Activated CD4-positive, CD25-positive, alpha-beta regulatory T cell treated with anti-CD3 and anti-CD28 coated beads, Interleukin-2, amount 50 U/mL, for 24 hours (primary cell): ENCODE results near the gene GFOD2.

ENCODE experiments used
- ATAC-seq, 2 donors: fragments of 150-1000 bp; cut with Tn5 transposase; one replicate each; pipeline ENCODE4 v1.10.0; 2021; ENCODE audit warnings: mild to moderate bottlenecking in 1 of 2, moderate library complexity in 1 of 2

GFOD2 gene

DNA sequence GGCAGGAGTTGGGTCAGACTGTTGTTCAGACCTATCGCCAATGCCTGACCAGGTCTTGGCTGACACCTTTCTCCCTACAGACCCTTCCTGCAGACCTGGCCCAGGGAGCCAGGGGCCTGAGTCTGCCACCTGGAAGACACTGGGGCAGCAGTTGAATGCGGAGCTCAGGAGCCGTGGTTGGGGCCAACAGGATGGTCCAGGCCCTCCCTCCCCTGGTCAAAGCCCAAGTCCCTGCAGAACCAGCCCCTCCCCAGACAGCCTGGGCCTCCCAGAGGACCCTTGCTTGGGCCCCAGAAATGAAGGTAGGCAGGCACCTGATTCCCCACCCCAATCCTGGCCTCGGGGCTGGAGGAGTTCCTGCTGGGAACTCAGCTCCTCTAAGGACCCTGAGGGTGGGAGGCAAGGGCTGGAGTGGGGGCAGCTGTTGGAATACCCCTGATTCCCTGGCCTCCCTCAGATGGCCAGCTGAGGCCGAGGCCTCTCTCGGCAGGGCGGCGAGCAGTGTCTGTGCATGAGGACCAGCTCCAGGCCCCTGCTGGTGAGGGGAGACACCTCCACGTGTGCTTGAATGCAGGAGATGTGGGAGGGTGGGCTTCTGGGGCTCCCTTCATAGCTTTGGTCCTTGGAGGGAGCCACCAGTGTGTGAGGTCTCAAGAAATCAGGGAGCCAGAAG, 62.6 kb downstream of the GFOD2 start:
- no peak for ATAC-seq

GRCh38 chr16:67655363-67655762, 63.8 kb downstream of the GFOD2 start:
- no peak for ATAC-seq

GRCh38 chr16:67654403-67654911, 64.7 kb downstream of the GFOD2 start:
- ATAC-seq = no peak

GRCh38 chr16:67653789-67654402, 65.2 kb downstream of the GFOD2 start:
- ATAC-seq = no peak

- no peak for ATAC-seq
Observed at GRCh38 chr16:67653128-67653788, 65.9 kb downstream of the GFOD2 start.

GRCh38 chr16:67652578-67653127, 66.5 kb downstream of the GFOD2 start:
- ATAC-seq = no peak

- no peak for ATAC-seq
Observed at GRCh38 chr16:67651847-67652246, 67.3 kb downstream of the GFOD2 start.

GRCh38 chr16:67651039-67651438, 68.1 kb downstream of the GFOD2 start:
- ATAC-seq = no peak

GRCh38 chr16:67650023-67650422, 69.1 kb downstream of the GFOD2 start:
- no peak for ATAC-seq

DNA sequence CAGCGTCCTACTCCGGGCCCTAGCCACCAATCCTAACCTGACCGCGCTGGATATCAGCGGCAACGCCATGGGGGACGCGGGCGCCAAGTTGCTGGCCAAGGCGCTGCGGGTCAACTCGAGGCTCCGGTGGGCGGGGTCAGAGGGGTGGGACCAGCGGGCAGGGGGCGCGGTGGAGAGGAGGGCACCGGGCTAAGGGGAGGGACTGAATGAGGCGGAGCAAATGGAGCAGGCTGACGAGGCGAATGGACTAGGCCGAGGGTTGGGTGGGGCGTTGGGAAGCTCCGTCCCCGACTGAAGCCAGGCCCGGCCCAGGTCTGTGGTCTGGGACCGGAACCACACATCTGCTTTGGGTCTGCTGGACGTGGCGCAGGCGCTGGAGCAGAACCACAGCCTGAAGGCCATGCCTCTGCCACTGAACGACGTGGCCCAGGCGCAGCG, 69.6 kb downstream of the GFOD2 start:
- ATAC-seq = no peak

DNA sequence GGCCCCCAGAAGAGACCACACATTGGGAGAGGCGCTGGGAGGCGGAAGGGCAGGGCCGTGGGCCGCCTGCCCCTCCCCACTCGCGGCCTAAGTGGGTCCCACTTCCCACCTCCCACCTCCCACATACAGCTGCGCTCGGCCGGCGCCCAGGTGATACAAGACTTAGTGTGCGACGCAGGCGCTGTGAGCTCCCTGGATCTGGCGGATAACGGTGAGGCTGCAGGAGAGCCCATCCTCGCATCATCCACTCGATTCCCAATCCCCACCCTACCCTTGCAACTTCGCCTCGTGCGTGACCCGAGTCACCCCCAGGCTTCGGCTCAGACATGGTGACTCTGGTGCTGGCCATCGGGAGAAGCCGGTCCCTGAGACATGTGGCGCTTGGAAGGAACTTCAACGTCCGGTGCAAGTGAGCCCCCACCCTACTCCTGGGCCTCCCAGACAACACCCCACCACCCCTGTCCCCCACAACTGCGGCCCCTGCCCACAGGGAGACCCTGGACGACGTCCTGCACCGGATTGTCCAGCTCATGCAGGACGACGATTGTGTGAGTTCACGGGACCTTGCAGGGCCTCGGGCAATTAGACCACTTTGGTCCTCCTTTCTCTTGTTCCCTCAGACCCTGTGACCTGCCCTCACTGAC, 70.2 kb downstream of the GFOD2 start:
- no peak for ATAC-seq

DNA sequence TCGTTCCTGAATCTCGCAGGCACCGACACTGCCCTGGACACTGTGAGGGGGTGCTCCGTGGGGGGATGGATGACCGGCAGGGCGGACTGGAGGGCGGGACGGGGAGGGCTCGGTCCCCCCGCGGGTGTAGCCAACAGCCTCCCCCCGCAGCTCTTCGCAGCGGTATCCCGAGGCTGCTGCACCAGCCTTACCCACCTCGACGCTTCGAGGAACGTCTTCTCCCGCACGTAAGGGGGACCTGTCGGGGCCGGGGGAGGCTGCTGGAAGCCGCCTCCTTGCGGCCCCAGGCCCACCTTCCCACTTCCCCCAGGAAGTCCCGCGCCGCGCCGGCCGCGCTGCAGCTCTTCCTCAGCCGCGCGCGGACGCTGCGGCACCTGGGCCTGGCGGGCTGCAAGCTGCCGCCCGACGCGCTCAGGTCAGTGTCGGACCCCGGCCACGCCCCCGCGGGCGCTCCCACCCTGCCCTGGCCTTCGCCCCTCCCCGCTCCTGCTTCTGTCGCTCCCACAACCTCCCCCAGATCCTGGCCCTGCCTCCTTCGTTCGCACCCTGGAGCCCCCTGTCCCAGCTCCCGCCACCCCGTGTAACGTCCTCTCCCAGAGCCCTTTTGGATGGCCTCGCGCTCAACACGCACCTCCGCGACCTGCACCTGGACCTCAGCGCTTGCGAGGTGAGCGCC, 70.9 kb downstream of the GFOD2 start:
- no peak for ATAC-seq

DNA sequence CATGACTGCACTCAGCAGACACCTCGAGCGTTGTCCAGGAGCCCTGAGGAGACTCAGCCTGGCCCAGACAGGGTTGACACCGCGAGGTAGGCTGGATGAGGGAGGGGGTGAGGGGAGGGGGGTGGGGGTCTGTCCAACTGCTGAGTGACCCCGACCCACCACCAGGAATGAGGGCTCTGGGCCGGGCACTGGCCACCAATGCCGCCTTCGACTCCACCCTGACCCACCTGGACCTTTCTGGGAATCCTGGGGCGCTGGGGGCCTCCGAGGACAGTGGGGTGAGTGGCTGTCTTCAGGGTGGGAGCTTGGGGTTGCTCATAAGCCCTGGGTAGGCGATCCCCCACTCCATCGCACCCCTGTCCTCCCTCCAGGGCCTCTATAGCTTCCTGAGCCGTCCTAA, 71.4 kb downstream of the GFOD2 start:
- ATAC-seq = no peak

DNA sequence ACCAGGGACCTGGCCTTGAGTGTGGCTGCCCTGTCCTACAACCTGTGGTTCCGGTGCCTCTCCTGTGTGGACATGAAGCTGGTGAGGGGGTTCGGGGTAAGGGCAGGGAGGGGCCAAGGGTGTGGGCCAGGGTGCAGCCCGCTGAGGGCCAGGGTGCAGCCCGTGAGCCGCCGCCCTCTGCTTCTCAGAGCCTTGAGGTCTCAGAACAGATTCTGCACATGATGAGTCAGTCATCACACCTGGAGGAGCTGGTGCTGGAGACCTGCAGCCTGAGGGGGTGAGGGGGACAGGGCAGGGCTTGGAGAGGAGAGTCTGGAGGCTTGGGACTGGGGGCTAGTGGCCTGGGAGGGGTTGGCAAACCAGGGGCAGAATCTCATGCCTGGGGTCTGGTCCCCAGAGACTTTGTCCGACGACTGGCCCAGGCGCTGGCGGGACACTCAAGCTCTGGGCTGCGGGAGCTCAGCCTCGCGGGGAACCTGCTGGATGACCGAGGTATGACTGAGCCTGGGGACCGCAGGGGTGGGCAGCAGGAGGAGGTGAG, 71.9 kb downstream of the GFOD2 start:
- ATAC-seq = no peak

DNA sequence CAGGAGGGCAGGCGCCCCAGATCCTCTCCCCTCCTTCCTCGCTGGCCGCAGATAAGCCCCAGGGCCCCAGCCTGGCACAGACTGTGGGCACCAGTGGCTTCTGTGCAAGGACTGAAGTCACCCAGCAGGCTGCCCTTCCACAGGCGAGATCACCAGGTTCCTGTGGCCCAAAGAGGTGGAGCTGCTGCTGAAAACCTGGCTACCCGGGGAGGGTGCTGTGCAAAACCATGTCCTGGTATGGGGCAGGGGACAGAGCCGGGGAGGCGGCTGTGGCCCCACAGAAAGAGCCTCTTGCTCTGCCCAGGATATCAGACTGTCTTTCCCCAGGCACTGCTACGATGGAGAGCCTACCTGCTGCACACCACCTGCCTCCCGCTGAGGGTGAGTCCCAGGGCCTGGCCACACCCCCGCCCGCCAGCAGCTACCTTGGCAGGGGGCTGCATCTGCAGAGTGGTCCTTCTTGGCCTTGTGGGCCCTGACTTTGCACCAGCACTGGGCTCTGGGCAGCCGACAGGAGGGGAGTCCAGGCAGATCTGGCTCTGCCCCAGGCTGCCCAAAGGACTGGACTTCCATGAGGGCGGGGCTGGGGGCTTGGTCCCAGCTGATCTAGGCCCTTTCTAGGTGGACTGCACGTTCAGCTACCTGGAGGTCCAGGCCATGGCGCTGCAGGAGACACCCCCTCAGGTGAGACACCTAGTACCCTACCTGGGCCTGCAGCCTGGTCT, 73.6 kb downstream of the GFOD2 start:
- ATAC-seq = peak in 1 of 2 donors; percentile 5

GRCh38 chr16:67644038-67644437, 75.1 kb downstream of the GFOD2 start:
- ATAC-seq = no peak

DNA sequence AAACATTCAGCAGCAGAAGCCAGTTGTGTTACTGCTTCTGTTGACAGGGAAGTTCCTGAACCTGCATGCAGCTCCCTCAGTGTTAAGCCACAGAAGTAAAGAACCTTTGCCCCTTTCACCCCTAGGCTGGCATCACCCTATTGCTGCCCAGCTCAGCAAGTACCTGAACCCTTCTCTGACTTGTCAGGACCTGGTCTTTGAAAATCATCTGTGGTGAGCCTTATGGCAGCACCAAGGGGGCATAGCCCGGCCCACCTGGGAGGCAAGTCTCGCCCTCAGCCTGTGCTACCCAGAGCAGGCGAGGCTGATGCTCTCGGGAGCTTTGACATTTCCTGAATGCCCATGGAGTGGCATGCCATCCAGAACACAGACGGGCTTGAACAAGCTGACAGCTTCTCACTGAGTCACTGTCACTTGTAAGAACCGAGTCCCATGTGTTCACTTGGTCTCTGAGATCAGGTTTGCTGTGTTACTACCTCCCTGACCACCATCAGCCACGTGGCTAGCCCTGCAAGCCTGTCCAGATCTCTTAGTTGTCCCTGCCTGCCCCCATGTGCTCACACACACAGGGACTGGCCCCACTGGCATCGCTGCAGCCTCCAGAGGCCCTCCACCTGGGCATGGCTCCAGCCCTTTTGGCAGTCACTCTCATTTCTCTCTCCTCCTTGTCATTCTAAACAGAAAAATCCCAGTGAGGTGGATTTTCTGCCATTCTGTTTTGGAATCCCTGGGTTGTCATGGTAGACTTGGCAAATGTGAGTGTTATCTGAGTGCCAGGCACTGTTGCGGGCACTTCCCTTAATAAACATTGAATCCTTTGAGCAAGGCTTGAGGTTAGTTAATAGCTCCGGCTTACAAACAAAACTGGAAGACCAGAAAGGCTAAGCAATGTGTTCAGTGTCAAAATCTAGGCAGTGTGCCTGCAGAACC, 77.1 kb downstream of the GFOD2 start:
- no peak for ATAC-seq

DNA sequence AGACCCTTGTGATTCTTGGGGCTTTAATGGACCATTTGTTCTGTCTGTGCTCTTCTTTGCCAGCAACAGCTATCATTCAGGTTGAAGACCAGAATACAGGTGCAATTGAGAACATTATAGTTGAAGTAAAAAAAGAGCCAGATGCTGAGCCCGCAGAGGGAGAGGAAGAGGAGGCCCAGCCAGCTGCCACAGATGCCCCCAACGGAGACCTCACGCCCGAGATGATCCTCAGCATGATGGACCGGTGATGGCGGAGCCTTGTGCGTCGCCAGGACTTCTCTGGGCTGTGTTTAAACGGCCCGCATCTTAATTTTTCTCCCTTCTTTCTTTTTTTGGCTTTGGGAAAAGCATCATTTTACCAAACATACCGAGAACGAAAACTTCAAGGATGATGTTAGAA, 81.5 kb downstream of the GFOD2 start:
- no peak for ATAC-seq

DNA sequence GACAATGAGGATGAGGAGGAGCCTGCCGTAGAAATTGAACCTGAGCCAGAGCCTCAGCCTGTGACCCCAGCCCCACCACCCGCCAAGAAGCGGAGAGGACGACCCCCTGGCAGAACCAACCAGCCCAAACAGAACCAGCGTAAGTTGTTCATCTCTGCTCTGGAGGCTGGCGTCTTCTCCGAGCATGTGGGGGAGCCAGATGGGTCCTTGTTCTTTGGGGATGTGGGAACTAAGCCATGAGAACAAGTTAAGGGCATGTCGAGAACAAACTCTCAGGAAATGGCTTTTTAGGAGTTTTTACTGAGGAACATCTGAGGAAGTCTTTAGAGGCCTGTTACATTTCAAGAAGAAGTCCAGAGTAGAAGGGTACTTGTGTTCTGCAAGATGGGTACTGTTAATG, 82.4 kb downstream of the GFOD2 start:
- ATAC-seq = no peak

DNA sequence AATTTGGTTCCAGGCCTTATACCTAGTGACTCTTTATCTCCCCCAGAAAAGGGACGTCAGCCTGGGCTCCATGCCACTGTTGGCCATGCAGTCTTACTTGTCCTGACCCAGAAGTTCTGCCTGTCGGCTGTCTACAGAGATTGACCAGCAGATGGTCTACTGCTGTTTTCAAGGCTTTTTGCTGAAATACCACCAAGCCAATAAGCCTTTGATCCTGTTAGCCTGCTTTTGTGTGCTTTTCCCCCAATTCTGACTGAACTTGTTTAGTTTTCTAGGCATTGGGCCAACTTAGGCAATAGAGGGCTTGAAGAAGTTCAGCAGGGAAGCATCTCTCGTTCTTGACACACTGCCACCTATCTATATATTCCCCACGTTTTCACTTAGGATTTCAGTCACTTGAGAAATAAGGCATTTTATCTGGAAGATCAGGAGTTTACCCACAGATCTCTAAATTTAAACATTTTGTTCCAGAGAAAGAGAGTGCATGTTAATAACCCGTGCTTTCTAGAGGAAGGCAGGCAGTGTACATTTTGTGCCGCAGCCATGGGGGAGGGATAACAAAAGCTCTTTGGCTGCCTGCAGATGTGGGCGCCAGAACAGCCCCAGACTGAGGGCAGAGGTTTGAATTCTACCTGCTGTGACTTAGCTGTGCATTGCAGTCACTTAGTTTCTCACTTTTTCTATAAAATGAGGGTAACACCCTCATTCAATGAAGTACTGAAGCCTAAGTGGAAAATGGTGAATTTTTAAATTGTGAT, 86.5 kb downstream of the GFOD2 start:
- ATAC-seq = no peak
